Left lung (tissue), 10 donors: ENCODE data around the gene LRRC74B. TPM values are rescaled to one million over a fixed set of nuclear protein-coding genes. Genes with fewer than 3 reads are reported as not detected.
A peak's percentile ranks its signal among the peaks of the same experiment; 100 is the strongest.
"Not testable (repeated sequence)": the region's sequence is repeated elsewhere in the genome, so short reads cannot be mapped to it uniquely, and the experiment has no call there.

Source experiments
- ATAC-seq: fragments of 200-7000 bp; cut with Tn5 transposase; one replicate; pipeline ENCODE4 v1.9.1; 2020; ENCODE audit warnings: moderate library complexity
- DNase-seq, 4 donors: peaks; one replicate each; pipeline ENCODE4 v3.0.0-alpha.2; 2013 to 2020
- H3K27ac ChIP-seq, 2 donors: fragments of 200-600 bp; sonication (generic) in 1 of 2; one replicate each; pipeline versions ENCODE4 v1.5.0 to v1.8.0; 2020 to 2021
- H3K27me3 ChIP-seq, 2 donors: fragments of 200-600 bp; sonication (generic) in 1 of 2; one replicate each; pipeline versions ENCODE4 v1.5.0 to v1.8.0; 2020 to 2021
- H3K36me3 ChIP-seq, 2 donors: fragments of 200-600 bp; sonication (generic) in 1 of 2; one replicate each; pipeline versions ENCODE4 v1.5.0 to v1.8.0; 2020 to 2021
- H3K4me1 ChIP-seq, 2 donors: fragments of 200-600 bp; one replicate each; pipeline ENCODE4 v1.8.0; 2021
- H3K4me3 ChIP-seq, 2 donors: fragments of 200-600 bp; sonication (generic) in 1 of 2; one replicate each; pipeline versions ENCODE4 v1.5.0 to v1.8.0; 2020 to 2021; ENCODE audit warnings: mild to moderate bottlenecking in 1 of 2
- H3K9me3 ChIP-seq, 2 donors: fragments of 200-600 bp; sonication (generic) in 1 of 2; one replicate each; pipeline versions ENCODE4 v1.5.0 to v1.8.0; 2020 to 2021
- CTCF ChIP-seq, 2 donors: fragments of 200-600 bp; sonication (generic) in 1 of 2; IDR thresholded peaks; one replicate each; pipeline versions ENCODE4 v1.5.0 to v1.8.0; 2021; ENCODE audit warnings: antibody characterized with exemption in 2 of 2
- intact Hi-C, 2 donors: fragments of 100-400 bp; cut with DNase I; formaldehyde crosslinking; loops; one replicate each; pipeline versions ENCODE4 v1.11.2 to v1.14.2; 2022
- polyA plus RNA-seq, 6 donors: library from polyadenylated mRNA; unstranded; fragments of 120-200 nt; gene quantifications; one replicate each; pipeline ENCODE4 v1.2.1, GENCODE V29; 2013; ENCODE audit not compliant: insufficient read length in 6 of 6
- total RNA-seq, 2 donors: library from RNA; stranded (reverse); fragmentation: NEBNext Ultra II Directional; extraction: Animal tissue kit (Norgen Biotek cat#: 25700); gene quantifications; one replicate each; pipeline ENCODE4 v1.2.1, GENCODE V29; 2021
- donor health status: DM: no; HTN: yes; CAD: no.
- donor health status: DM: no; HTN: no; CAD: no.

LRRC74B gene
- total and polyA plus RNA-seq, 8 donors = 0.31 to 2.2 (median 1.2) TPM; not detected in 1

- Histone ChIP-seq H3K27me3 (peaks cover 0 to 34% of the 10 kb centered on the region in 2 donors), H3K9me3 (no peaks in the 10 kb centered on the region), H3K36me3 (no peaks in the 10 kb centered on the region), H3K27ac (no peak overlapping the region), H3K4me1 (peaks cover 7 to 13% of the 10 kb centered on the region in 2 donors), H3K4me3 (no peak overlapping the region)
- intact Hi-C loops = no loop called here
- ATAC-seq (no peak), DNase-seq (peak in 1 of 4 donors; percentile 25)
- no peak for TF ChIP-seq CTCF (IDR thresholded peaks at IDR 0.05)
Measured at GRCh38 chr22:21043860-21044535, 1.7 kb upstream of the LRRC74B start.

- Histone ChIP-seq H3K9me3 (no peaks in the 10 kb centered on the region), H3K4me3 (peak overlapping the region; percentile 13 to 31), H3K27ac (peak overlapping the region in 1 of 2 donors; percentile 23), H3K36me3 (no peaks in the 10 kb centered on the region), H3K27me3 (peaks cover 0 to 34% of the 10 kb centered on the region in 2 donors), H3K4me1 (peaks cover 7 to 13% of the 10 kb centered on the region in 2 donors)
- intact Hi-C loops = no loop called here
- DNase-seq = peak in 1 of 4 donors; percentile 51
- ATAC-seq = peak; percentile 17
- no peak for TF ChIP-seq CTCF (IDR thresholded peaks at IDR 0.05)
Measured at GRCh38 chr22:21044931-21045584, 688 bp upstream of the LRRC74B start.

- no peak overlapping the region for H3K4me3 ChIP-seq
- peaks cover 7 to 13% of the 10 kb centered on the region in 2 donors for H3K4me1 ChIP-seq
- peak in 1 of 4 donors; percentile 59 for DNase-seq
- H3K27ac ChIP-seq = no peak overlapping the region
- no peaks in the 10 kb centered on the region for H3K9me3 ChIP-seq
- no peaks in the 10 kb centered on the region for H3K36me3 ChIP-seq
- no peak for ATAC-seq
- intact Hi-C loops = no loop called here
- TF ChIP-seq CTCF (IDR thresholded peaks at IDR 0.05) = no peak
- H3K27me3 ChIP-seq = peaks cover 0 to 34% of the 10 kb centered on the region in 2 donors
Measured at GRCh38 chr22:21047035-21047661, 1.4 kb downstream of the LRRC74B start.

GRCh38 chr22:21047730-21048129, 2.0 kb downstream of the LRRC74B start:
- Histone ChIP-seq H3K4me3 (no peak overlapping the region), H3K36me3 (no peaks in the 10 kb centered on the region), H3K27me3 (peaks cover 0 to 31% of the 10 kb centered on the region in 2 donors), H3K4me1 (peaks cover 7 to 13% of the 10 kb centered on the region in 2 donors), H3K27ac (no peak overlapping the region), H3K9me3 (no peaks in the 10 kb centered on the region)
- ATAC-seq = no peak
- intact Hi-C loops = no loop called here
- TF ChIP-seq CTCF (IDR thresholded peaks at IDR 0.05) = no peak
- DNase-seq = peak in 1 of 4 donors; percentile 65

GRCh38 chr22:21048448-21048847, 2.7 kb downstream of the LRRC74B start:
- H3K4me3 ChIP-seq, H3K9me3 ChIP-seq, intact Hi-C loops, H3K36me3 ChIP-seq, ATAC-seq, H3K27ac ChIP-seq: not testable (repeated sequence)
- peak in 1 of 4 donors; percentile 23 for DNase-seq
- Histone ChIP-seq H3K4me1 (peaks cover 7 to 13% of the 10 kb centered on the region in 2 donors), H3K27me3 (peaks cover 0 to 23% of the 10 kb centered on the region in 2 donors)

- H3K27ac ChIP-seq, H3K9me3 ChIP-seq, intact Hi-C loops, DNase-seq, ATAC-seq, H3K36me3 ChIP-seq, H3K4me3 ChIP-seq: not testable (repeated sequence)
- Histone ChIP-seq H3K4me1 (peaks cover 7 to 13% of the 10 kb centered on the region in 2 donors), H3K27me3 (peaks cover 0 to 18% of the 10 kb centered on the region in 2 donors)
Measured at GRCh38 chr22:21048965-21049364, 3.2 kb downstream of the LRRC74B start.
